Mammary epithelial cell (primary cell): Measurements from ENCODE around the gene DRAP1.

ENCODE experiments used
- EZH2 ChIP-seq: IDR thresholded peaks from 2 replicates; pipeline ENCODE4 v1.6.1; 2012; ENCODE audit warnings: low read length, inconsistent platforms, borderline replicate concordance
- TF ChIP-seq, protein P1 (sequence below), 2 donors: IDR thresholded peaks in 1 of 2; conservative IDR thresholded peaks in 1 of 2; 2 replicates each; pipeline ENCODE4 v1.5.1; 2011 to 2012; ENCODE audit warnings: inconsistent platforms in 2 of 2, low read length in 2 of 2, mild to moderate bottlenecking in 2 of 2, control low read depth in 1 of 2, low read depth in 1 of 2; ENCODE audit not compliant: insufficient read depth in 1 of 2; ENCODE audit errors: extremely low read depth in 1 of 2

DNA sequence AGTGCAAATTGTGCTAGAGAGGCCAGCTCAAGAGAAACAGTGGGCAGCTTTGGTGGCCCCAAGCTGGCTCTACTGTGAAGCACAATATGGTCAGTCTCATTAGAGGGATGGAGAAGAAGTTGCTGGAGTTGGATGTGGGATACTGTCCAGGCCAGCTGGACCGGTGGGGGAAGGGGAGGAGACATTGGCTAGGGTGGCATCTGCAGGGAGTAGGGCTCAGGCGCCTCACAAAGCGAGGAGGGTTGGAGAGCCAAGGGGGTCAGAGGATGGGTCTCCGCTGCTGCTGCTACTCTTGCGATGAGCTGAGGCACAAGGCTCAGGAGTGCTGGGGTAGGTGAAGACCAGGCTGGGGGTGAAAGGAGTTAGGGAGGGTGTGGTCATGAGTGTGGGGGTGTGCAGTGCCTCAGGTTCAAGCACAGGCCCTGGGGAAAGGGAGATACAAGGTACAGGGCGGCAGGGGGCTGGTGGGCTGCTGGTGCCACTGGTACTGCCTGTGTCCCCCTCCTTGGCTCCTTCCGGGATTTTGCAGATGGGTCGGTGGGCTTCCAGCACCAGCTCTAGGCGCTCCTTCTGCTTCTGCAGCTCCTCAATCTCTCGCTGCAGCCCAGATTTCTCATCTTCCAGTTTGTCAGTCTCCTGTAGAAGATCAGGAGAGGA is 26.4 kb upstream of the DRAP1 start:
- TF ChIP-seq, protein P1, sequence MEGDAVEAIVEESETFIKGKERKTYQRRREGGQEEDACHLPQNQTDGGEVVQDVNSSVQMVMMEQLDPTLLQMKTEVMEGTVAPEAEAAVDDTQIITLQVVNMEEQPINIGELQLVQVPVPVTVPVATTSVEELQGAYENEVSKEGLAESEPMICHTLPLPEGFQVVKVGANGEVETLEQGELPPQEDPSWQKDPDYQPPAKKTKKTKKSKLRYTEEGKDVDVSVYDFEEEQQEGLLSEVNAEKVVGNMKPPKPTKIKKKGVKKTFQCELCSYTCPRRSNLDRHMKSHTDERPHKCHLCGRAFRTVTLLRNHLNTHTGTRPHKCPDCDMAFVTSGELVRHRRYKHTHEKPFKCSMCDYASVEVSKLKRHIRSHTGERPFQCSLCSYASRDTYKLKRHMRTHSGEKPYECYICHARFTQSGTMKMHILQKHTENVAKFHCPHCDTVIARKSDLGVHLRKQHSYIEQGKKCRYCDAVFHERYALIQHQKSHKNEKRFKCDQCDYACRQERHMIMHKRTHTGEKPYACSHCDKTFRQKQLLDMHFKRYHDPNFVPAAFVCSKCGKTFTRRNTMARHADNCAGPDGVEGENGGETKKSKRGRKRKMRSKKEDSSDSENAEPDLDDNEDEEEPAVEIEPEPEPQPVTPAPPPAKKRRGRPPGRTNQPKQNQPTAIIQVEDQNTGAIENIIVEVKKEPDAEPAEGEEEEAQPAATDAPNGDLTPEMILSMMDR (conservative IDR thresholded peaks at IDR 0.05 in 1 of 2, IDR thresholded peaks at IDR 0.05 in 1 of 2; ENCODE audit: extremely low read depth in 1 of 2, insufficient read depth in 1 of 2, low read depth in 1 of 2, low read length in 2 of 2): no peak
- TF ChIP-seq EZH2: no peak
